Esophagus muscularis mucosa (tissue), 4 donors: ENCODE data around the gene TRAK1. TPM values are rescaled to one million over a fixed set of nuclear protein-coding genes. Genes with fewer than 3 reads are reported as not detected.

Experiments
- DNase-seq: peaks from one replicate; pipeline ENCODE4 v3.0.0-alpha.2; 2017; ENCODE audit errors: extremely low spot score
- H3K27ac ChIP-seq, 4 donors: fragments of 200-600 bp; sonication (generic); replicated peaks in 1 of 4; 1 replicate in 3 of 4; 2 replicates in 1 of 4; pipeline ENCODE4 v1.5.1; 2016 to 2019; ENCODE audit warnings: mild to moderate bottlenecking in 1 of 4
- H3K27me3 ChIP-seq, 4 donors: fragments of 200-600 bp; sonication (generic); one replicate each; pipeline versions ENCODE4 v1.5.1 to v1.6.0; 2016 to 2019
- H3K36me3 ChIP-seq, 4 donors: fragments of 200-600 bp; sonication (generic); one replicate each; pipeline ENCODE4 v1.5.1; 2016 to 2019
- H3K4me1 ChIP-seq, 4 donors: fragments of 200-600 bp; sonication (generic); one replicate each; pipeline ENCODE4 v1.5.1; 2016 to 2019
- H3K4me3 ChIP-seq, 4 donors: fragments of 200-600 bp; sonication (generic); 1 replicate in 2 of 4; 2 replicates in 2 of 4; pipeline ENCODE4 v1.5.1; 2016 to 2019; ENCODE audit warnings: mild to moderate bottlenecking in 4 of 4, moderate library complexity in 1 of 4
- H3K9me3 ChIP-seq, 4 donors: fragments of 200-600 bp; sonication (generic); 1 replicate in 3 of 4; 2 replicates in 1 of 4; pipeline ENCODE4 v1.5.1; 2016 to 2019
- CTCF ChIP-seq, 3 experiments: fragments of 200-600 bp in 2 of 3; fragments of 450-650 bp in 1 of 3; sonication (generic) in 2 of 3; IDR thresholded peaks; one replicate each; pipeline ENCODE4 v1.5.1; 2017 to 2019; ENCODE audit warnings: antibody characterized with exemption in 3 of 3, mild to moderate bottlenecking in 2 of 3, moderate library complexity in 1 of 3
- EP300 ChIP-seq: sonication (generic); formaldehyde crosslinking; IDR thresholded peaks from one replicate; pipeline ENCODE4 v1.6.1; 2017; ENCODE audit warnings: antibody characterized with exemption
- POLR2A ChIP-seq: fragments of 450-650 bp; IDR thresholded peaks from one replicate; pipeline ENCODE4 v1.6.1; 2017; ENCODE audit warnings: antibody characterized with exemption, moderate library complexity, mild to moderate bottlenecking, low read depth
- POLR2AphosphoS5 ChIP-seq, 2 donors: sonication (generic); formaldehyde crosslinking; IDR thresholded peaks; one replicate each; pipeline ENCODE4 v1.6.1; 2017; ENCODE audit warnings: antibody characterized with exemption in 2 of 2
- WGBS: methylation state at CpG from one replicate; pipeline ENCODE4 v1.1.5; 2018; 5-methylcytosine and 5-hydroxymethylcytosine counted together
- intact Hi-C: fragments of 100-400 bp; cut with DNase I; formaldehyde crosslinking; loops from one replicate; pipeline ENCODE4 v1.15.1; 2023
- total RNA-seq, 4 donors: library from RNA; depleted of rRNA; stranded (reverse); fragments of >200 nt; gene quantifications; one replicate each; pipeline versions ENCODE4 v1.1.0 to v1.2.1, GENCODE V29; 2016

Gene TRAK1
- total RNA-seq, 4 donors from 2014 or later = 45.7 to 74.8 (median 57.7) TPM

- TF ChIP-seq POLR2A (no peak), POLR2AphosphoS5 (IDR thresholded peaks at IDR 0.05) (no peak), EP300 (no peak), CTCF (IDR thresholded peaks at IDR 0.05) (no peak)
- 69% methylated on average over 7 of the region's 7 CpGs for WGBS
- H3K27ac ChIP-seq = peak overlapping the region; percentile 82 to 86 (median 84)
- H3K36me3 ChIP-seq = peaks cover 0 to 5% (median under 1%) of the 10 kb centered on the region in 4 donors
- no peaks in the 10 kb centered on the region for H3K9me3 ChIP-seq
- peaks cover 63 to 91% (median 86%) of the 10 kb centered on the region in 4 donors for H3K4me1 ChIP-seq
- intact Hi-C loops = no loop called here
- DNase-seq = no peak
- H3K27me3 ChIP-seq = no peaks in the 10 kb centered on the region
- H3K4me3 ChIP-seq = no peak overlapping the region
Observed at GRCh38 chr3:42081838-42082473, 9.2 kb upstream of the TRAK1 start.

GRCh38 chr3:42084586-42084985, 6.6 kb upstream of the TRAK1 start:
- TF ChIP-seq CTCF (IDR thresholded peaks at IDR 0.05) = no peak
- no peak for TF ChIP-seq POLR2A
- no peak for TF ChIP-seq EP300
- TF ChIP-seq POLR2AphosphoS5 (IDR thresholded peaks at IDR 0.05) = no peak
- Histone ChIP-seq H3K27me3 (no peaks in the 10 kb centered on the region), H3K4me3 (no peak overlapping the region), H3K27ac (peak overlapping the region; percentile 24 to 85 (median 45)), H3K36me3 (peaks cover 5 to 26% (median 19%) of the 10 kb centered on the region in 4 donors), H3K4me1 (peaks cover 54 to 84% (median 63%) of the 10 kb centered on the region in 4 donors), H3K9me3 (no peaks in the 10 kb centered on the region)
- intact Hi-C loops = no loop called here
- whole genome bisulfite sequencing = 93% methylated on average over 3 of the region's 3 CpGs
- DNase-seq = no peak

- intact Hi-C loops = no loop called here
- TF ChIP-seq CTCF (IDR thresholded peaks at IDR 0.05) (no peak), EP300 (no peak), POLR2A (no peak), POLR2AphosphoS5 (IDR thresholded peaks at IDR 0.05) (no peak)
- peaks cover 5 to 33% (median 22%) of the 10 kb centered on the region in 4 donors for H3K36me3 ChIP-seq
- no peak overlapping the region for H3K4me3 ChIP-seq
- no peaks in the 10 kb centered on the region for H3K9me3 ChIP-seq
- no peak overlapping the region for H3K27ac ChIP-seq
- no peak for DNase-seq
- H3K27me3 ChIP-seq = no peaks in the 10 kb centered on the region
- WGBS = 90% methylated on average over 11 of the region's 11 CpGs
- H3K4me1 ChIP-seq = peaks cover 54 to 81% (median 61%) of the 10 kb centered on the region in 4 donors
Observed at GRCh38 chr3:42085641-42086376, 5.3 kb upstream of the TRAK1 start.

- Histone ChIP-seq H3K4me3 (no peak overlapping the region), H3K36me3 (peaks cover 5 to 33% (median 22%) of the 10 kb centered on the region in 4 donors), H3K27me3 (no peaks in the 10 kb centered on the region), H3K27ac (no peak overlapping the region), H3K4me1 (peaks cover 46 to 73% (median 60%) of the 10 kb centered on the region in 4 donors), H3K9me3 (no peaks in the 10 kb centered on the region)
- TF ChIP-seq POLR2AphosphoS5 (IDR thresholded peaks at IDR 0.05) (no peak), EP300 (no peak), CTCF (IDR thresholded peaks at IDR 0.05) (no peak)
- no peak for DNase-seq
- WGBS = 90% methylated on average over 11 of the region's 11 CpGs
- intact Hi-C loops = no loop called here
Observed at GRCh38 chr3:42088803-42089530, 2.2 kb upstream of the TRAK1 start.
